ENCODE measurements around the gene TGM1.

Gene TGM1

GRCh38 chr14:24271134-24271833 is 8.3 kb upstream of the TGM1 start, which contains the start of gene RABGGTA:
Gene RABGGTA, minus strand, starts transcription at chr14:24271597. Its CDS starts 482 bp downstream, at chr14:24271115.
- peak; percentile 99 for DNase-seq (ENCODE audit: low spot score)

- DNase-seq (ENCODE audit: low spot score): no peak
These were observed 7.7 kb upstream of the TGM1 start for GRCh38 chr14:24270537-24271133.

- no peak for DNase-seq (ENCODE audit: low spot score)
These were observed 7.0 kb upstream of the TGM1 start for GRCh38 chr14:24269910-24270536.

GRCh38 chr14:24269368-24269767 is 6.4 kb upstream of the TGM1 start:
- DNase-seq (ENCODE audit: low spot score): no peak

- no peak for DNase-seq (ENCODE audit: low spot score)
These were observed 5.2 kb upstream of the TGM1 start for GRCh38 chr14:24268225-24268624.

- no peak for DNase-seq (ENCODE audit: low spot score)
These were observed 4.5 kb upstream of the TGM1 start for GRCh38 chr14:24267516-24267915.

- no peak for DNase-seq (ENCODE audit: low spot score)
These were observed 3.6 kb upstream of the TGM1 start for GRCh38 chr14:24266344-24267244.

- DNase-seq (ENCODE audit: low spot score): no peak
These were observed 1.3 kb upstream of the TGM1 start for GRCh38 chr14:24264298-24264697.

GRCh38 chr14:24263848-24264247 is 871 bp upstream of the TGM1 start:
- no peak for DNase-seq (ENCODE audit: low spot score)

- DNase-seq (ENCODE audit: low spot score): no peak
These were observed 1.0 kb downstream of the TGM1 start for GRCh38 chr14:24261969-24262327.

GRCh38 chr14:24261256-24261968 is 1.6 kb downstream of the TGM1 start:
- no peak for DNase-seq (ENCODE audit: low spot score)

- no peak for DNase-seq (ENCODE audit: low spot score)
These were observed 2.2 kb downstream of the TGM1 start for GRCh38 chr14:24260780-24261157.

- no peak for DNase-seq (ENCODE audit: low spot score)
These were observed 2.8 kb downstream of the TGM1 start for GRCh38 chr14:24260026-24260779.

GRCh38 chr14:24259282-24260025 is 3.5 kb downstream of the TGM1 start:
- peak; percentile 42 for DNase-seq (ENCODE audit: low spot score)

GRCh38 chr14:24258548-24259265 is 4.3 kb downstream of the TGM1 start:
- DNase-seq (ENCODE audit: low spot score): no peak

- DNase-seq (ENCODE audit: low spot score): no peak
These were observed 4.9 kb downstream of the TGM1 start for GRCh38 chr14:24258119-24258518.

GRCh38 chr14:24256960-24257359 is 6.0 kb downstream of the TGM1 start:
- DNase-seq (ENCODE audit: low spot score): no peak

GRCh38 chr14:24255931-24256711 is 6.9 kb downstream of the TGM1 start:
- no peak for DNase-seq (ENCODE audit: low spot score)

- no peak for DNase-seq (ENCODE audit: low spot score)
These were observed 7.5 kb downstream of the TGM1 start for GRCh38 chr14:24255438-24255837.
